ENCODE data around the gene TTC24. TPM values are rescaled to one million over a fixed set of nuclear protein-coding genes. Genes with fewer than 3 reads are reported as not detected.
A peak's percentile ranks its signal among the peaks of the same experiment; 100 is the strongest.

The TTC24 gene
- total RNA-seq, 6 donors from 2014 or later, result 0.20 TPM; not detected in 5

- peak overlapping the region in 3 of 4 donors; percentile 17 to 51 (median 42) for H3K4me3 ChIP-seq
- peak; percentile 59 to 71 for ATAC-seq (ENCODE audit: low FRiP score in 2 of 2)
- 1 to 9% methylated on average over 12 to 31 of the region's 87 CpGs for WGBS, 2 donors
- peak overlapping the region in 3 of 4 donors; percentile 24 to 76 (median 24) for H3K27ac ChIP-seq
- peaks cover 6 to 37% (median 22%) of the 10 kb centered on the region in 4 donors for H3K27me3 ChIP-seq
- H3K36me3 ChIP-seq, result no peaks in the 10 kb centered on the region
- no peak for TF ChIP-seq POLR2A (IDR thresholded peaks at IDR 0.05)
- TF ChIP-seq CTCF (IDR thresholded peaks at IDR 0.05), result peak in 3 of 6 experiments; percentile 11 to 49 (median 45)
- H3K9me3 ChIP-seq, result no peaks in the 10 kb centered on the region
- peak in 1 of 2 donors; percentile 87 for DNase-seq
- H3K4me1 ChIP-seq, result peaks cover 20 to 26% (median 22%) of the 10 kb centered on the region in 4 donors
Measured at GRCh38 chr1:156623946-156624813, 44.7 kb downstream of the TTC24 start.

GRCh38 chr1:156624814-156625435 is 45.4 kb downstream of the TTC24 start:
- peak overlapping the region in 2 of 4 donors; percentile 24 to 76 for H3K27ac ChIP-seq
- H3K27me3 ChIP-seq, result peaks cover 6 to 37% (median 22%) of the 10 kb centered on the region in 4 donors
- peaks cover 20 to 26% (median 22%) of the 10 kb centered on the region in 4 donors for H3K4me1 ChIP-seq
- peak overlapping the region in 3 of 4 donors; percentile 17 to 51 (median 42) for H3K4me3 ChIP-seq
- DNase-seq (peak in 1 of 2 donors; percentile 80), ATAC-seq (ENCODE audit: low FRiP score in 2 of 2) (peak in 1 of 2 donors; percentile 30)
- 3 to 5% methylated on average over 8 to 26 of the region's 55 CpGs for WGBS, 2 donors
- no peaks in the 10 kb centered on the region for H3K9me3 ChIP-seq
- H3K36me3 ChIP-seq, result no peaks in the 10 kb centered on the region
- TF ChIP-seq CTCF (IDR thresholded peaks at IDR 0.05), result no peak
- no peak for TF ChIP-seq EP300 (IDR thresholded peaks at IDR 0.05)
- no peak for TF ChIP-seq POLR2AphosphoS5 (IDR thresholded peaks at IDR 0.05)
- TF ChIP-seq POLR2A (IDR thresholded peaks at IDR 0.05), result no peak

GRCh38 chr1:156625436-156626078 is 46.0 kb downstream of the TTC24 start:
- Histone ChIP-seq H3K27me3 (peaks cover 6 to 37% (median 22%) of the 10 kb centered on the region in 4 donors), H3K4me3 (peak overlapping the region in 3 of 4 donors; percentile 17 to 51 (median 42))
- DNase-seq, result peak; percentile 36 to 94

GRCh38 chr1:156626079-156626438 is 46.5 kb downstream of the TTC24 start:
- Histone ChIP-seq H3K4me3 (peak overlapping the region in 1 of 4 donors; percentile 51), H3K9me3 (no peaks in the 10 kb centered on the region), H3K27me3 (peaks cover 6 to 37% (median 22%) of the 10 kb centered on the region in 4 donors), H3K27ac (no peak overlapping the region), H3K36me3 (no peaks in the 10 kb centered on the region), H3K4me1 (peaks cover 20 to 26% (median 22%) of the 10 kb centered on the region in 4 donors)
- TF ChIP-seq EP300 (IDR thresholded peaks at IDR 0.05) (no peak), POLR2AphosphoS5 (IDR thresholded peaks at IDR 0.05) (no peak), CTCF (IDR thresholded peaks at IDR 0.05) (no peak), POLR2A (IDR thresholded peaks at IDR 0.05) (no peak)
- DNase-seq (no peak), ATAC-seq (ENCODE audit: low FRiP score in 2 of 2) (no peak)
- WGBS, 2 donors, result 37 to 38% methylated on average over 4 of the region's 4 CpGs

More at GRCh38 chr1:156625436-156626078, 46.0 kb downstream of the TTC24 start:
- no peaks in the 10 kb centered on the region for H3K9me3 ChIP-seq
- no peaks in the 10 kb centered on the region for H3K36me3 ChIP-seq
- TF ChIP-seq POLR2A (IDR thresholded peaks at IDR 0.05) (no peak), CTCF (IDR thresholded peaks at IDR 0.05) (peak; percentile 70 to 85 (median 83))
- peaks cover 20 to 26% (median 22%) of the 10 kb centered on the region in 4 donors for H3K4me1 ChIP-seq
- H3K27ac ChIP-seq, result no peak overlapping the region
- peak; percentile 65 to 84 for ATAC-seq (ENCODE audit: low FRiP score in 2 of 2)
- 1 to 2% methylated on average over 14 to 20 of the region's 45 CpGs for WGBS, 2 donors

Data from upper lobe of left lung (tissue), 6 donors.